H1 (cell line): Measurements from ENCODE around the gene FAM13C. TPM values are rescaled to one million over a fixed set of nuclear protein-coding genes. Genes with fewer than 3 reads are reported as not detected.

ENCODE experiments used
- BRCA1 ChIP-seq: IDR thresholded peaks from 2 replicates; pipeline ENCODE4 v1.6.1; 2012; ENCODE audit warnings: low read depth, low read length, improper control_type of control experiment
- HDAC6 ChIP-seq: IDR thresholded peaks from one replicate; pipeline ENCODE4 v1.7.1; 2012; ENCODE audit warnings: low read depth, mild to moderate bottlenecking, inconsistent platforms, low read length, moderate library complexity
- KDM4A ChIP-seq: IDR thresholded peaks from one replicate; pipeline ENCODE4 v1.7.1; 2012; ENCODE audit warnings: low read depth, mild to moderate bottlenecking, moderate library complexity, low read length, inconsistent platforms; ENCODE audit not compliant: severe bottlenecking
- SAP30 ChIP-seq: fragments of 300-600 bp; sonication (generic); IDR thresholded peaks from 2 replicates; pipeline ENCODE4 v1.7.1; 2012; ENCODE audit warnings: low read length, moderate library complexity, mild to moderate bottlenecking, inconsistent platforms; ENCODE audit not compliant: insufficient read depth, insufficient replicate concordance
- SP2 ChIP-seq: IDR thresholded peaks from 2 replicates; pipeline ENCODE4 v1.6.1; 2012; ENCODE audit warnings: mild to moderate bottlenecking, low read length, inconsistent platforms
- TCF12 ChIP-seq: IDR thresholded peaks from 2 replicates; pipeline ENCODE4 v1.6.1; 2011; ENCODE audit warnings: low read depth, mild to moderate bottlenecking, low read length
- TEAD4 ChIP-seq: IDR thresholded peaks from 2 replicates; pipeline ENCODE4 v1.6.1; 2012; ENCODE audit warnings: low read depth, low read length, inconsistent platforms, mixed read lengths
- polyA plus RNA-seq, 7 experiments: library from polyadenylated mRNA; depleted of rRNA in 3 of 7; stranded (reverse) in 5 of 7; unstranded in 2 of 7; fragments of >200 nt in 5 of 7; fragments of 200-250 nt in 2 of 7; gene quantifications; 1 replicate in 5 of 7; 2 replicates in 1 of 7; 4 replicates in 1 of 7; pipeline versions ENCODE4 v1.2.1 to v1.2.3, GENCODE V29; 2011 to 2013; ENCODE audit warnings: missing spikeins in 2 of 7, mixed read lengths in 2 of 7
- total RNA-seq: library from RNA; stranded (reverse); fragmentation: NEBNext Ultra II Directional; extraction: Animal tissue kit (Norgen Biotek cat#: 25700); gene quantifications from 2 replicates; pipeline ENCODE4 v1.2.1, GENCODE V29; 2021
- TF ChIP-seq, protein P1 (sequence below): fragments of 300-600 bp; sonication (generic); IDR thresholded peaks from 2 replicates; pipeline ENCODE4 v1.7.1; 2012; ENCODE audit warnings: low read length, moderate library complexity, mild to moderate bottlenecking, inconsistent platforms; ENCODE audit not compliant: insufficient replicate concordance
- TF ChIP-seq, protein P2 (sequence below), 3 experiments: IDR thresholded peaks; 1 replicate in 2 of 3; 2 replicates in 1 of 3; pipeline versions ENCODE4 v1.5.1 to v1.6.1; 2011; ENCODE audit warnings: low read length in 3 of 3, mild to moderate bottlenecking in 3 of 3, inconsistent platforms in 2 of 3, low read depth in 1 of 3, moderate library complexity in 1 of 3; ENCODE audit not compliant: insufficient read depth in 1 of 3; ENCODE audit errors: control extremely low read depth in 1 of 3

Gene FAM13C
- total and polyA plus RNA-seq, 2 of the 8 experiments (the other 6 are each of a cell fraction or from before 2014, with no cell fraction given): 0.56 to 0.62 TPM

DNA sequence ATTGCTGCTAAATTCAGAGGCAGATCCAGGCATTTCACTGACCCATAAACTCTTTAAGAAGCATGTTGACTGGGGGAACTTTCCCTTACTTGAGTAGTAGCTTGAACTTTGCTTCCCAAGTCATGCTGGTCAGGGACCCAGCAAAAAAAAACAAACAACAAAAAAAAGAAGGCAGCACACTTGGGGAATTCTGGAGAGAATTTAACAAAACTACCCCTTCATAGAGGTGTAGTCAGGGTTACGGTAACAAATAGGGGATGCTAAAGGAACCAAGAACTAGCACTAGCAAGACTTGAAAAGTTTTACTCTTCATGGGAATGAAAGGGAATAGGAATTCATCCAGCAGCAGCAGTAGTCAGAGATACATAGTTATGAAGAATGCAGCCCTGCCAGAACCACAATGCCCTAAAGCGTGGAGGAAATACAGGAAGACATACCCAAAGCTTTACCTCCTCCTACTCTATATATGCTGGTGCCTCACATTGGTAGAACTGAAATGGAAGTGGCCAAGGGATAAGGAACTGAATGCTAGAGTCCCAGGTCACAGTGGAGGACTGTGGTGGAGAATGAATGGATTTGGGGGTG, 118.6 kb downstream of the FAM13C start (continued):
- TF ChIP-seq, protein P1, sequence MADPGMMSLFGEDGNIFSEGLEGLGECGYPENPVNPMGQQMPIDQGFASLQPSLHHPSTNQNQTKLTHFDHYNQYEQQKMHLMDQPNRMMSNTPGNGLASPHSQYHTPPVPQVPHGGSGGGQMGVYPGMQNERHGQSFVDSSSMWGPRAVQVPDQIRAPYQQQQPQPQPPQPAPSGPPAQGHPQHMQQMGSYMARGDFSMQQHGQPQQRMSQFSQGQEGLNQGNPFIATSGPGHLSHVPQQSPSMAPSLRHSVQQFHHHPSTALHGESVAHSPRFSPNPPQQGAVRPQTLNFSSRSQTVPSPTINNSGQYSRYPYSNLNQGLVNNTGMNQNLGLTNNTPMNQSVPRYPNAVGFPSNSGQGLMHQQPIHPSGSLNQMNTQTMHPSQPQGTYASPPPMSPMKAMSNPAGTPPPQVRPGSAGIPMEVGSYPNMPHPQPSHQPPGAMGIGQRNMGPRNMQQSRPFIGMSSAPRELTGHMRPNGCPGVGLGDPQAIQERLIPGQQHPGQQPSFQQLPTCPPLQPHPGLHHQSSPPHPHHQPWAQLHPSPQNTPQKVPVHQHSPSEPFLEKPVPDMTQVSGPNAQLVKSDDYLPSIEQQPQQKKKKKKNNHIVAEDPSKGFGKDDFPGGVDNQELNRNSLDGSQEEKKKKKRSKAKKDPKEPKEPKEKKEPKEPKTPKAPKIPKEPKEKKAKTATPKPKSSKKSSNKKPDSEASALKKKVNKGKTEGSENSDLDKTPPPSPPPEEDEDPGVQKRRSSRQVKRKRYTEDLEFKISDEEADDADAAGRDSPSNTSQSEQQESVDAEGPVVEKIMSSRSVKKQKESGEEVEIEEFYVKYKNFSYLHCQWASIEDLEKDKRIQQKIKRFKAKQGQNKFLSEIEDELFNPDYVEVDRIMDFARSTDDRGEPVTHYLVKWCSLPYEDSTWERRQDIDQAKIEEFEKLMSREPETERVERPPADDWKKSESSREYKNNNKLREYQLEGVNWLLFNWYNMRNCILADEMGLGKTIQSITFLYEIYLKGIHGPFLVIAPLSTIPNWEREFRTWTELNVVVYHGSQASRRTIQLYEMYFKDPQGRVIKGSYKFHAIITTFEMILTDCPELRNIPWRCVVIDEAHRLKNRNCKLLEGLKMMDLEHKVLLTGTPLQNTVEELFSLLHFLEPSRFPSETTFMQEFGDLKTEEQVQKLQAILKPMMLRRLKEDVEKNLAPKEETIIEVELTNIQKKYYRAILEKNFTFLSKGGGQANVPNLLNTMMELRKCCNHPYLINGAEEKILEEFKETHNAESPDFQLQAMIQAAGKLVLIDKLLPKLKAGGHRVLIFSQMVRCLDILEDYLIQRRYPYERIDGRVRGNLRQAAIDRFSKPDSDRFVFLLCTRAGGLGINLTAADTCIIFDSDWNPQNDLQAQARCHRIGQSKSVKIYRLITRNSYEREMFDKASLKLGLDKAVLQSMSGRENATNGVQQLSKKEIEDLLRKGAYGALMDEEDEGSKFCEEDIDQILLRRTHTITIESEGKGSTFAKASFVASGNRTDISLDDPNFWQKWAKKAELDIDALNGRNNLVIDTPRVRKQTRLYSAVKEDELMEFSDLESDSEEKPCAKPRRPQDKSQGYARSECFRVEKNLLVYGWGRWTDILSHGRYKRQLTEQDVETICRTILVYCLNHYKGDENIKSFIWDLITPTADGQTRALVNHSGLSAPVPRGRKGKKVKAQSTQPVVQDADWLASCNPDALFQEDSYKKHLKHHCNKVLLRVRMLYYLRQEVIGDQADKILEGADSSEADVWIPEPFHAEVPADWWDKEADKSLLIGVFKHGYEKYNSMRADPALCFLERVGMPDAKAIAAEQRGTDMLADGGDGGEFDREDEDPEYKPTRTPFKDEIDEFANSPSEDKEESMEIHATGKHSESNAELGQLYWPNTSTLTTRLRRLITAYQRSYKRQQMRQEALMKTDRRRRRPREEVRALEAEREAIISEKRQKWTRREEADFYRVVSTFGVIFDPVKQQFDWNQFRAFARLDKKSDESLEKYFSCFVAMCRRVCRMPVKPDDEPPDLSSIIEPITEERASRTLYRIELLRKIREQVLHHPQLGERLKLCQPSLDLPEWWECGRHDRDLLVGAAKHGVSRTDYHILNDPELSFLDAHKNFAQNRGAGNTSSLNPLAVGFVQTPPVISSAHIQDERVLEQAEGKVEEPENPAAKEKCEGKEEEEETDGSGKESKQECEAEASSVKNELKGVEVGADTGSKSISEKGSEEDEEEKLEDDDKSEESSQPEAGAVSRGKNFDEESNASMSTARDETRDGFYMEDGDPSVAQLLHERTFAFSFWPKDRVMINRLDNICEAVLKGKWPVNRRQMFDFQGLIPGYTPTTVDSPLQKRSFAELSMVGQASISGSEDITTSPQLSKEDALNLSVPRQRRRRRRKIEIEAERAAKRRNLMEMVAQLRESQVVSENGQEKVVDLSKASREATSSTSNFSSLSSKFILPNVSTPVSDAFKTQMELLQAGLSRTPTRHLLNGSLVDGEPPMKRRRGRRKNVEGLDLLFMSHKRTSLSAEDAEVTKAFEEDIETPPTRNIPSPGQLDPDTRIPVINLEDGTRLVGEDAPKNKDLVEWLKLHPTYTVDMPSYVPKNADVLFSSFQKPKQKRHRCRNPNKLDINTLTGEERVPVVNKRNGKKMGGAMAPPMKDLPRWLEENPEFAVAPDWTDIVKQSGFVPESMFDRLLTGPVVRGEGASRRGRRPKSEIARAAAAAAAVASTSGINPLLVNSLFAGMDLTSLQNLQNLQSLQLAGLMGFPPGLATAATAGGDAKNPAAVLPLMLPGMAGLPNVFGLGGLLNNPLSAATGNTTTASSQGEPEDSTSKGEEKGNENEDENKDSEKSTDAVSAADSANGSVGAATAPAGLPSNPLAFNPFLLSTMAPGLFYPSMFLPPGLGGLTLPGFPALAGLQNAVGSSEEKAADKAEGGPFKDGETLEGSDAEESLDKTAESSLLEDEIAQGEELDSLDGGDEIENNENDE: no peak
- TF ChIP-seq TCF12: no peak
- no peak for TF ChIP-seq HDAC6
- no peak for TF ChIP-seq BRCA1
- no peak for TF ChIP-seq TEAD4
- TF ChIP-seq SP2: no peak
- TF ChIP-seq, protein P2, sequence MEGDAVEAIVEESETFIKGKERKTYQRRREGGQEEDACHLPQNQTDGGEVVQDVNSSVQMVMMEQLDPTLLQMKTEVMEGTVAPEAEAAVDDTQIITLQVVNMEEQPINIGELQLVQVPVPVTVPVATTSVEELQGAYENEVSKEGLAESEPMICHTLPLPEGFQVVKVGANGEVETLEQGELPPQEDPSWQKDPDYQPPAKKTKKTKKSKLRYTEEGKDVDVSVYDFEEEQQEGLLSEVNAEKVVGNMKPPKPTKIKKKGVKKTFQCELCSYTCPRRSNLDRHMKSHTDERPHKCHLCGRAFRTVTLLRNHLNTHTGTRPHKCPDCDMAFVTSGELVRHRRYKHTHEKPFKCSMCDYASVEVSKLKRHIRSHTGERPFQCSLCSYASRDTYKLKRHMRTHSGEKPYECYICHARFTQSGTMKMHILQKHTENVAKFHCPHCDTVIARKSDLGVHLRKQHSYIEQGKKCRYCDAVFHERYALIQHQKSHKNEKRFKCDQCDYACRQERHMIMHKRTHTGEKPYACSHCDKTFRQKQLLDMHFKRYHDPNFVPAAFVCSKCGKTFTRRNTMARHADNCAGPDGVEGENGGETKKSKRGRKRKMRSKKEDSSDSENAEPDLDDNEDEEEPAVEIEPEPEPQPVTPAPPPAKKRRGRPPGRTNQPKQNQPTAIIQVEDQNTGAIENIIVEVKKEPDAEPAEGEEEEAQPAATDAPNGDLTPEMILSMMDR (IDR thresholded peaks at IDR 0.05; ENCODE audit: control extremely low read depth in 1 of 3, insufficient read depth in 1 of 3, low read depth in 1 of 3, low read length in 3 of 3): no peak
- no peak for TF ChIP-seq SAP30
- no peak for TF ChIP-seq KDM4A
